HUDEP-2 (cell line): ENCODE data around the gene TRAF2.

Source experiments
- DNase-seq, 76 experiments: peaks; one replicate each; lab custom pipeline; 2025; ENCODE audit not compliant: unreplicated experiment in 76 of 76; lab: John Stamatoyannopoulos, UW

TRAF2 gene

GRCh38 chr9:136846376-136847087 lies 39.8 kb upstream of the TRAF2 start:
- DNase-seq: peak in 1 of 76 experiments; percentile 22

DNA sequence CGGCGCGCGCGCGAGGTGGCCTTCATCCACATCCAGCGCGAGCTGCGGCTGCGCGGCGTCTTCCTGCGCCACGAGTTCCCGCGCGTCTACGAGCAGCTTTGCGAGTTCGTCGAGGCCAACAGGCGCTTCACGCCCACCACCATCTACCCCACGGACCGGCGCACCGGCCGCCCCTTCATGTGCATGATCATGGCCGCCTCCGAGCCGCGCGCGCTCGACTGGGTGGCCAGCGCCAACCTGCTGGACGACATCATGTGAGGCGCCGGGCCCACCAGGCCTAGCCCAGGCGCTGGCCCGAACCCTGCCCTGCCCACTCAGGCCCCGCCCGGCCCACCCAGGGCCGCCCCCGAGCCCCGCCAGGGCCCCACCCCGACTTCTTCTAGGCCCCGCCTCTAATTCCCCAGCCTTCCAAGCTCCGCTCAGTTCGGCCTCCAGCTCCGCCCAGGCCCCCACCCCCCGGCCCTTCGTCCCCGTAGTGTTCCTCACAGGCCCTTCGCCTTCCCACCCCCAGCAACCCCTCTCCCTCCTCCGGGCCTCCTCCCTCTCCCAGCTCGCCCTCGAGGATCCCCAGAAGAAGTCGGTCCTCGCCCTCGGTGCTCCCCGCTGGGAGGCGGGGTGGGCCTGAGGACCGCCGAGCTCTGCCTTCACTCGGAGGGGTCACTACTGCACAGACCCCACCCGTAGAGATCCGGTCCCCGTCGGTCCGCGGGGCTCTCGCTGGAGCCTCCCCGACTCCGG lies 39.1 kb upstream of the TRAF2 start:
- peak in 71 of 76 experiments; percentile 8 to 90 (median 71) for DNase-seq

DNA sequence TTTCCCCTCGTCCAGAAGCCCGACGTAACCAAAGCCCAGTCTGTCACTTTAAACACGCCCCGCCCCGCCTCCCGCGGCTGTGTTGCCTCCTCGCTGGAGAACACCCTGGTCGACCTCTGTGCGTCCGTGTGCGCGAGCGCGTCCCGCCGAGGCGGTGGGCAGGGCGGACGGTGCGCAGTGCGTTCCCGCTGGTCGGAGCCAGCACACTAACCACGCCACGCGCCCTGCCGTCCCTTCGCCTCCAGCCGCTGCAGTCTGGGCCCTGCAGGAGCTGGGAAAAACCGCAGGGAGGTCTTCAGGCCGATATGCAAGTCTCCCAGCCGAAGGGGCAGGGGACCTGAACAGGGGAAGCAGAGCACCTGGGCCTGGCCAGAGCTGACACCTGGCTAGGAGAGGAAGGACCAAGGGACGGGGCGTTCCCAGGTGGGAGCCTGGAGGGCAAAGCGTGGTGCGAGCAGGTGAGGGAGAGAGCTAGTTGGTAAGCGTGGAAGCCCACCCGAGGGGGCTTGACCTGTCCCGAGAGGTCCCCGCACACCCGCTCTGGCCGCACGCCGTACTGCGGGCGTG lies 38.4 kb upstream of the TRAF2 start:
- DNase-seq: peak in 74 of 76 experiments; percentile 18 to 90 (median 79)

- DNase-seq: peak in 37 of 76 experiments; percentile 15 to 81 (median 57)
Observed at GRCh38 chr9:136848393-136849037, 37.8 kb upstream of the TRAF2 start.

DNA sequence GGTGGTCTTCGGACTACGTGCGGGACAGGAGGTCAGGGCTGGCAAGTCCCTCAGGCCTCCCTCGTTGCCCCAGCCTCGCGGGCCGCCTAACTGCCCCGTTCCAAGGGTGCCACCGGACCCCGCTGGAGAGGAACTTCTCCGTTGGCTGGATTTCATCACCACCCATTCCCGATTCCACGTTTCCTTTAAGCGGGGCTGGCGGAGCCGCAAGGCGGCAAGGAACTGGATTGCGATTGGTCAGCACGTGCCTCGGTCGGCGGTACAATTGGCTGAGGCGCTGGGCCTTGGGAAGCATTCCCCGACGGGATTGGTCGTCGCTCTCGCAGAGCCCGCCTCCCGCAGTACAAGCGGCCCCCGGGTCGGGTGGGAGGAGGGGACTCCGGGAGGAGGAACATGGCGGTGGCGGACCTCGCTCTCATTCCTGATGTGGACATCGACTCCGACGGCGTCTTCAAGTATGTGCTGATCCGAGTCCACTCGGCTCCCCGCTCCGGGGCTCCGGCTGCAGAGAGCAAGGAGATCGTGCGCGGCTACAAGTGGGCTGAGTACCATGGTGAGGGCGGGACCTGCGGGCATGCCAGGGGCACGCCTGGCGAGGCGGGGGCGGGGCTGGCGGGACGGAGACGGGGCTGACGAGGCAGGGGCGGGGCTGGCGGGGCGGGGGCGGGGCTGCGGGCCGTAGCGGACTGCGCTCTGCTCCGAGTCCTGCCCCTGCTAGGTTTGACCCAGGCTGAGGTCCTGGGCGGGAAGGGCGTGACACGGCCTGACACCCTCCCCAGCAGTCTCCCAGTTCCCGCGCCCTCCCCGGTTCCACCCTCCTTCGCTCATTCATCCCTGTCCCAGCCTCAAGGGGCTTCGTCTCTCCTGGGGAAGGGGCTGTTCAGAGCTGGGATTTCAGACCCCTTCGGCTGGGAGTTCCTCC lies 37.0 kb upstream of the TRAF2 start, which contains the start of gene PHPT1:
TSS of gene PHPT1 (plus strand) at position 372 of the 922 bp plus-strand sequence. CDS start at position 394, 22 bp downstream.
- DNase-seq: peak in 75 of 76 experiments; percentile 83 to 99 (median 97)

- no peak for DNase-seq
Observed at GRCh38 chr9:136849960-136850865, 36.1 kb upstream of the TRAF2 start.

GRCh38 chr9:136850866-136851775 lies 35.2 kb upstream of the TRAF2 start:
- DNase-seq: no peak

- DNase-seq: no peak
Observed at GRCh38 chr9:136851941-136852663, 34.2 kb upstream of the TRAF2 start, which contains the start of gene MAMDC4. Gene MAMDC4, plus strand, starts transcription at chr9:136852346. Its CDS starts 71 bp downstream, at chr9:136852417.

GRCh38 chr9:136852664-136853595 lies 33.4 kb upstream of the TRAF2 start:
- no peak for DNase-seq

GRCh38 chr9:136853596-136854112 lies 32.7 kb upstream of the TRAF2 start:
- DNase-seq: no peak

DNA sequence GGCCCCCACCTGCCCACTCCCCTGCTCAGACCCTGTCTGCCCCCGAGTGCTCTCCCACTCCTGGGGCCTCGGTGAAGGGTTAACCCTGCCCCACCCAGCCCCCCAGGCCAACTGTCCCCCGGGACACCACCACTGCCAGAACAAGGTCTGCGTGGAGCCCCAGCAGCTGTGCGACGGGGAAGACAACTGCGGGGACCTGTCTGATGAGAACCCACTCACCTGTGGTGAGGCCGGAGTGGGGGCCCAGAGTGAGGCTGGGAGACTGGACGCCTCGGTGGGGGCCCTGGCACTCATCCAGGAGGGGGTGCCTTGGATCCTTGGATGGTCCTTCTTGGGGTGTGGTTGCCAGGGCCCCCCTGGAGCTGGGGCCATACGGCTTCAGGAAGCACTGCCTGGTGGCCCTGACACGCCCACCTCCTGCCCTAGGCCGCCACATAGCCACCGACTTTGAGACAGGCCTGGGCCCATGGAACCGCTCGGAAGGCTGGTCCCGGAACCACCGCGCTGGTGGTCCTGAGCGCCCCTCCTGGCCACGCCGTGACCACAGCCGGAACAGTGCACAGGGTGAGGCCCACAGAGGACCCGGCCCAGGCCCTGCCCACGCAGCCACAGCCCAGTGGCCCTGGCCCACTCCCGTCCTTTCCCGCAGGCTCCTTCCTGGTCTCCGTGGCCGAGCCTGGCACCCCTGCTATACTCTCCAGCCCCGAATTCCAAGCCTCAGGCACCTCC lies 32.0 kb upstream of the TRAF2 start:
- DNase-seq: no peak

GRCh38 chr9:136854842-136855460 lies 31.4 kb upstream of the TRAF2 start:
- DNase-seq: no peak

GRCh38 chr9:136855461-136856078 lies 30.7 kb upstream of the TRAF2 start:
- no peak for DNase-seq

DNA sequence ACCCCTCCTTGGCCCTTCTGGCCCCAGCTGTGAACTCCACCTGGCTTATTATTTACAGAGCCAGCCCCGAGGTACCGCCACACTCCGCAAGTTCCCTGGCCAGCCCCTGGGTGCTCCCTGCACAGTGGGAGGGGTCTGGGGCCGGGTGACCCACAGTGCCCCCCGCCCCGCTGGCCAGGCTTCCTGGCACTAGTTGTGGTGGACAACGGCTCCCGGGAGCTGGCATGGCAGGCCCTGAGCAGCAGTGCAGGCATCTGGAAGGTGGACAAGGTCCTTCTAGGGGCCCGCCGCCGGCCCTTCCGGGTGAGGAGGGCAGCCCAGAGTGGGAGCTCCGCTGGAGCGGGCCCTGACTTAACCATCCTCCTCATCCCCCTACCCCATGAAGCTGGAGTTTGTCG lies 30.2 kb upstream of the TRAF2 start:
- DNase-seq: no peak
